Stimulated activated CD8-positive, alpha-beta memory T cell treated with anti-CD3 and anti-CD28 coated beads, Interleukin-12 subunit alpha, Interleukin-12 subunit beta, amount 100 ng/mL, for 4 hours (primary cell): Measurements from ENCODE around the gene RDH13.
"Not testable (repeated sequence)": the region's sequence is repeated elsewhere in the genome, so short reads cannot be mapped to it uniquely, and the experiment has no call there.

Experiments used
- DNase-seq: peaks from one replicate; pipeline ENCODE4 v3.0.0-alpha.2; 2020; ENCODE audit warnings: low read depth

The RDH13 gene

GRCh38 chr19:55014714-55015113 lies 48.2 kb downstream of the RDH13 start:
- no peak for DNase-seq

- DNase-seq = no peak
Observed at GRCh38 chr19:55013596-55013995, 49.4 kb downstream of the RDH13 start.

DNA sequence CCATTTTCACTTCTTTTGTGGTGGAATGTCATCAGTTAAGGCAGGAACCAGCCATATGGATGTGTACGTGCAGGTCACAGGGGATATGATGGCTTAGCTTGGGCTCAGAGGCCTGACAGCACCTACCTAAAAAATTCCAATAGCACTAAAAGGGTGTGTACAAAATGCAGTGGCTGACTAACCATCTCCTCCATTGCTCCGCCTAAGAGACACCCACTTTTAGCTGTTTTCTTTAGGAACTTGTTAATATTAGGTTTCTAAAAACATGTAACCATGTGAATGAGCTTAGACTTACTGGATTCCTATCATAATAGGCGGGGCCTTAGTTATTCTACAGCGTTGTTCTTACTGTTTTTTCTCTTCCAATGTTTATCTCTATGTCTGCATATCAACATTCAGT lies 50.6 kb downstream of the RDH13 start:
- DNase-seq = no peak

- not testable (repeated sequence) for DNase-seq
Observed at GRCh38 chr19:55010561-55010960, 52.4 kb downstream of the RDH13 start.

GRCh38 chr19:55008781-55009180 lies 54.2 kb downstream of the RDH13 start:
- not testable (repeated sequence) for DNase-seq

DNA sequence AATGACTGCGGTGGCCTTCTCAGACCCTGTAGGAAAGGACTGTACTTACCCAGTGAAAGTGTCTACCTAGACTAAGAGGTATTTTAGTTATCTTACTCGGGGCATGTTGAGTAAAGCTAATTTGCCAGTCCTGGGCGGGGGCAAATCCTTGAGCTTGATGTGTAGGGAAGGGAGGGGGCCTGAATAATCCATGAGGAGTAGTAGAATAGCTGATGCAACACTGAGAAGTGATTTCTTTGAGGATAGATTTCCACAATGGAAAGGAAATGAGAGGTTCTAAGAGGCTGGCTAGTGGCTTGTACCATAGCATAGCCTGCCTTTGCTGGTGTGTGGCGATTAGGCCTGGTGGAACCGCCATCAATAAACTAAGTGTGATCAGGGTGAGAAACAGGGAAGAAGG lies 54.8 kb downstream of the RDH13 start:
- not testable (repeated sequence) for DNase-seq

GRCh38 chr19:55007537-55007936 lies 55.4 kb downstream of the RDH13 start:
- not testable (repeated sequence) for DNase-seq

- DNase-seq = not testable (repeated sequence)
Observed at GRCh38 chr19:55006795-55007194, 56.2 kb downstream of the RDH13 start.

DNA sequence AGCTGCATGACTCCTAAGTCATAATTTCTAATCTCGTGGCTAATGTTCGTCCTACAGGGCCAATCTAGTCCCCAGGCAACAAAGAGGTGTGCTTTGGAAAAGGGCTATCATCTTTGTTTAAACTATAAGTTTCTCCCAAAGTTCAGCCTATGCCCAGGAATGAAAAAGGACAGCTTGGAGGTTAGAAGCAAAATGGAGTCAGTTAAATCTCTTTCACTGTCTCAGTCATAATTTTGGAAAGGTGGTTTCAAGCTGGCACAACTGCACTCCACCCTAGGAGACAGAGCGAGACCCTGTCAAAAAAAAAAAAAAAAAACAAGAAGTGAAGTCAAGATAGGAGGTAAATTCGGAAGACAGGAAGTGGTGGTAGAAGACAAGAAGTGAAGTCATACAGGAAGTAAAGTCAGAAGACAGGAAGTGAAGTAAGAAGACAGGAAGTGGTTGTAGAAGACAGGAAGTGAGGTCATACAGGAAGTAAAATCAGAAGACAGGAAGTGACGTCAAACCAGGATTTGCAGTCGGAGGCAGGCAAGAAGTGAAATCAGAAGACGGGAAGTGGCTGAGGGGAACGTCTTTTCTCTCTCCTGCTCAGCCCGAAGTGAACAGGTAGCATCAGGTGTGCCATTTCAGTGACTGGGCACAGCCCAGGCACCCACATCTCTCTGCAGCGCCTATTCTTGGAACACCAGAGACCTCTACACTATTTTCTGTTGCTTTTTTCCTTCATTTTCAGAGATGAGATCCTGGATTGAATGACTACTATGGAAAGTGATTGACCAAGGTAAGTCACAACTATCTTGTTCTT lies 57.1 kb downstream of the RDH13 start:
- DNase-seq = peak; percentile 22

DNA sequence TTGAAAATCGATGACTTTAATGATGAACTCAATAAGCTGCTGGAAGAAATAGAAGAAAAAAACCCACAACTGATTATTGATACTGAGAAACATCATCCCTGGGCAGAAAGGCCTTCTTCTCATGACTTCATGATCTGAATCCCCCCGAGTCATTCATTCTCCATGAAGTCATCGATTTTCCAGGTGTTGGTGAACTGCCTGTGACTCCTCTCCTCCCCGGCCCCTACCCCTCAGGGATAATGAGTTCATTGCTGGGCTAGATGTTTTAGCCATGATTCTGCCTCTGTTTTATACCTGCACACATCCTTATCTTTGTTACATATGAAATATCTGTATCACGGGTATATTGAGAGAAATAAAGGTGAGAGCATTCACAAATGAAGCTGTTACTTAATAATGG lies 62.2 kb downstream of the RDH13 start:
- DNase-seq = no peak

GRCh38 chr19:54998751-54999239 lies 64.2 kb downstream of the RDH13 start:
- not testable (repeated sequence) for DNase-seq

- no peak for DNase-seq
Observed at GRCh38 chr19:54995561-54995960, 67.4 kb downstream of the RDH13 start.
